ENCODE data around the gene ZNF709.
"Not testable (repeated sequence)": the region's sequence is repeated elsewhere in the genome, so short reads cannot be mapped to it uniquely, and the experiment has no call there.

The ZNF709 gene

DNA sequence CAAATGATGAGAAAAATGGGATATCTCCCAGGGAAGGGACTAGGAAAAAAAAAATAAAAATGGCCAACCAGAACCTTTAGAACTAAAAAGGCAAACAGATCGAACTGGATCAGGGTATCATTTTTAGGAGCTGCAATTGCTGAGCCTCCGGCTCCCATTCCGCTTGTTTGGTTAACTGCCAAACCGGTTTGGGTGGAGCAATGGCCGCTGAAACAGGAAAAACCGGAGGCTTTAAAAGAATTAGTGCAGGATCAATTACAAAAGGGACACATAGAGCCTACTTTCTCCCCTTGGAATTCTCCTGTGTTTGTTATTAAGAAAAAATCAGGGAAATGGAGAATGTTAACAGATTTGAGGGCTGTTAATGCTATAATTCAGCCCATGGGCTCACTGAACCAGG, 31.1 kb downstream of the ZNF709 start:
- TF ChIP-seq, protein P1, sequence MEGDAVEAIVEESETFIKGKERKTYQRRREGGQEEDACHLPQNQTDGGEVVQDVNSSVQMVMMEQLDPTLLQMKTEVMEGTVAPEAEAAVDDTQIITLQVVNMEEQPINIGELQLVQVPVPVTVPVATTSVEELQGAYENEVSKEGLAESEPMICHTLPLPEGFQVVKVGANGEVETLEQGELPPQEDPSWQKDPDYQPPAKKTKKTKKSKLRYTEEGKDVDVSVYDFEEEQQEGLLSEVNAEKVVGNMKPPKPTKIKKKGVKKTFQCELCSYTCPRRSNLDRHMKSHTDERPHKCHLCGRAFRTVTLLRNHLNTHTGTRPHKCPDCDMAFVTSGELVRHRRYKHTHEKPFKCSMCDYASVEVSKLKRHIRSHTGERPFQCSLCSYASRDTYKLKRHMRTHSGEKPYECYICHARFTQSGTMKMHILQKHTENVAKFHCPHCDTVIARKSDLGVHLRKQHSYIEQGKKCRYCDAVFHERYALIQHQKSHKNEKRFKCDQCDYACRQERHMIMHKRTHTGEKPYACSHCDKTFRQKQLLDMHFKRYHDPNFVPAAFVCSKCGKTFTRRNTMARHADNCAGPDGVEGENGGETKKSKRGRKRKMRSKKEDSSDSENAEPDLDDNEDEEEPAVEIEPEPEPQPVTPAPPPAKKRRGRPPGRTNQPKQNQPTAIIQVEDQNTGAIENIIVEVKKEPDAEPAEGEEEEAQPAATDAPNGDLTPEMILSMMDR (IDR thresholded peaks at IDR 0.05; ENCODE audit: low read depth, low read length, missing control alignments) = no peak
- in situ Hi-C loops (cut with HindIII; ENCODE audit: low sequenced_read_pairs) = no loop called here
- no peak for DNase-seq (ENCODE audit: low read depth)
- H3K4me3 ChIP-seq (ENCODE audit: low read depth, low read length) = no peak overlapping the region

DNA sequence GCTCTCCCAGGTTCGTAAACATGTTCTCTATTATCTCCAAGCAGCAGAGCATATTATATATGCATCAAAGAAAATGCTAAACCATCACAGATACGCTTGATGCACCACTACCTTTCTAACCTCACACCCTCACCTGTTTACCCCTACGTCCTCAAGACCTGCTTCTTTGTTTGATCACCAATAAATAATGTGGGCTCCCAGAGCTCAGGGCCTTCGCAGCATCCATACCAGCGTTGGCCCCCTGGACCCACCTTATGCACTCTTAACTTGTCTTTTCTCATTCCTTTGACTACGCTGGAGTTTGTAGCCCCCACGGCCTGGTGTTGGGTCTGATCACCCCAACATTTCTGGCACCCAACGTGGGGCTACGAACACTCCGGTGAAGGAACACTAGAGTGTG, 33.8 kb downstream of the ZNF709 start:
- TF ChIP-seq, protein P1 (IDR thresholded peaks at IDR 0.05; ENCODE audit: low read depth, low read length, missing control alignments) = no peak
- DNase-seq (ENCODE audit: low read depth) = no peak
- no peak overlapping the region for H3K4me3 ChIP-seq (ENCODE audit: low read depth, low read length)
- in situ Hi-C loops (cut with HindIII; ENCODE audit: low sequenced_read_pairs) = no loop called here

DNA sequence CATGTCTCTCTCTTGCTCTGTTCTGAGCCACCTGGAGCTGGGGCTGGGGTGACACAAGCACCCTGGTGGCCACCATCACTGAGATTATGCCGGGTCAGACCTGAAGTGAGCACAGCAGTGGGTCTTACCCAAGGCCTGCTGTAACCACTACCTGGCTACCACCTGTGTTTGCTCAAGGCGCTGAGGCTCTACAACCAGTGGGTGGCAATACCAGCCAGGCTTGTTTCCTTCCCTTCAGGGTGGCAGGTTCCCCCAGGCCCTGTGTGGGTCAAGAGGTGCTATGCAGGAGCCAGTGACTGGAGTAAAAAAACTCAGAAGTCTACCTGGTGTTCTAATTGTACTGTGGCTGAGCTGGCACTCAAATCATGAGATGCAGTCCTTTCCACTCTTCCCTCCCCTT, 35.8 kb downstream of the ZNF709 start:
- no peak for DNase-seq (ENCODE audit: low read depth)
- in situ Hi-C loops (cut with HindIII; ENCODE audit: low sequenced_read_pairs) = no loop called here
- TF ChIP-seq, protein P1 (IDR thresholded peaks at IDR 0.05; ENCODE audit: low read depth, low read length, missing control alignments) = no peak

DNA sequence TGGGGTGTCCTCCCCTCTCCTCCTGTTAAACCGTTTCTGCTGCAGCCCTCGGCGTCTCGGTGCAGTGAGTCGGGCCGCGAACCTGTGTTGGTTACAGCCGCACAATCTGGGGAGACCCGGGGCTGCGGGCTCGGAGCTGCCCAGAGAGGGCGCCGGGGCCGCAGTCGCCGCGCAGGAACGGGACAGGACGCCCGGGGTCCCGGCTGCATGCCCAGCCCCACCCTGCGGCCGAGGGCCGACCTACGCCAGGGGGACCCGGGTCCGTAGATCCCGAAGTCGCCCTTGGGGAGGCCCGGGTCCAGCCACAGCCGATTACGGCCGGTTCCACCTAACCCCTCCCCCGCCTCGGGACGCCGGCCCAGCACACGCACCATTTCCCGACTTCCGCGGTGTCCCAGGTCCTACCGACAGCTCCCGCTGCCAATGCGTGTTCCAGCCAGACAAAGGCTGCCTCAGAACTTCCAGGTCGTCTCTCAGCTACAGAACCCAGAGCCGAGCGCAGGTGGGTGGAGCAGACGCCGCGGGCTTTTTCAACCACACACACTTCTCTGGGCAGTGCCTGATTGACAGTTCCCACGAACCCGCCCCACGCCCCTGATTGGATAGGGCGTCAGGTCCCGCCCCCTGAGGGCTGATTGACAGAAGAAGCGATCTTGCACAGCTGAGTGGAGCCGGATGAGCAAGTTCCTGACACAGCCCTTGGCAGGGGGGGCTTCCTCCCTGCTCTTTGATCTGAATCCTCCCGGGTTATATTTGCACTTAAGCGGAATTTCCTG, 43.9 kb downstream of the ZNF709 start, which contains the start of gene ZNF443:
Gene ZNF443, minus strand, starts transcription at position 481 of the 776 bp plus-strand sequence. Its CDS starts 107 bp downstream, at position 374.
- TF ChIP-seq, protein P1 (IDR thresholded peaks at IDR 0.05; ENCODE audit: low read depth, low read length, missing control alignments) = no peak
- H3K4me3 ChIP-seq (ENCODE audit: low read depth, low read length) = peak within 1 kb of the TSS; percentile 61
- peak; percentile 93 for DNase-seq (ENCODE audit: low read depth)
- in situ Hi-C loops (cut with HindIII; ENCODE audit: low sequenced_read_pairs) = no loop called here

More for the DNA sequence above, 35.8 kb downstream of the ZNF709 start:
- H3K4me3 ChIP-seq (ENCODE audit: low read depth, low read length) = no peak overlapping the region

DNA sequence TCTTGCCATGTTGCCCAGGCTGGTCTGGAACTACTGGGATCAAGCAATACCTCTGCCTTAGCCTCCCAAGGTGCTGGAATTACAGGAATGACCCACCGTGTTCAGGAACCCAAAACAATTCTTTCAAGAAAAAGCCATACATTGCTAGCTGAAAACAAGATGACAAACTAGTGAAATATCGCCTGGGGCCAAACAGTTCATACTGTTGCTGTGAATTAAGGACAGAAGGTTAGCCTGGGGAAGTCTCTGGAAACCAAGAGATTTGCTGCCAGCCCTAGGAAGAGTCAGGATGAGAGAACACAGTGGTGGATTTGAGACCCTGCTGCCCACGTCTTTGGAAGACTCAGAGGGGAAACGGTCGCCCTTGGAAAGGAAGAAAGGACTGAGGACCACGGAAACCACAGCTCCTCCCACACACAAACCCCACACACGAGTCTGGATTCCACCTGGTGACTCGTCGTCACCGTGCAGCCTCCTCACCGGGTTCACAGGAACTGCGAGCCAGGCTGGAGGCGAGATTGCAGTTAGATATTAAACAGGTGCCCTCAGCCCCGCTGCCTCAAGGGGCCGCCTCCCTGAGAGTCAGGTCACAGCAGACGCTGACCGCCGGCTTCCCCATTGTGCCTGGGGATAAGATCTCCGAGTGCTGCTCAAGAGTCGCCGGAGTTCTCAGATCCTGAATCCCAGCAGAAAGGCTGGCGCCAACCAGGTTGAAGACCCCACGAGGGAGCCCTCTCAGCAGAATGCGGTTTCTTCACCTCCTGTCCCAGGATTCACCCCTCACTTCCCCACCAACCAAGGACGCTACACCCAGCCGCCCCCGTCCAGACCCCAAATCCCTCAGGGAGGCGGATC, 44.7 kb downstream of the ZNF709 start:
- DNase-seq (ENCODE audit: low read depth) = peak; percentile 4
- in situ Hi-C loops (cut with HindIII; ENCODE audit: low sequenced_read_pairs) = not testable (repeated sequence)
- peak overlapping the region; percentile 61 for H3K4me3 ChIP-seq (ENCODE audit: low read depth, low read length)

DNA sequence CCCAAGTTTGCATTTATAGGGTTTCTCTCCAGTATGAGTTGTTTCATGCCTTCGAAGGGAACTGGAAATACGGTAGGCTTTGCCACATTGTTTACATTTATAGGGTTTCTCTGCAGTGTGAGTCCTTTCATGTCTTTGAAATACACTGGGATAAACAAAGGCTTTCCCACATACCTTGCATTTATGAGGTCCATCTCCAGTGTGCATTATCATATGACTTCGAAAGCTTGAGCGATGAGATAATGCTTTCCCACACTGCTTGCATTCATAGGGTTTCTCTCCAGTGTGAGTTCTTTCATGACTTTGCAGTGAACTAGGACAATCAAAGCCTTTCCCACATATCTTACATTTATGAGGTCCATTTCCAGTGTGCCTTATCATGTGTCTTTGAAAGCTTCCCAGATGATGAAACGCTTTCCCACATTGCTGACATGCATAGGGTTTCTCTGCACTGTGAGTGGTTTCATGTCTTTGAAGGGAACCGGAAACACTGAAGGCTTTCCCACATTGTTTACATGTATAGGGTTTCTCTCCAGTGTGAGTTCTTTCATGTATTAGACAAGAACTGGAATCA, 53.8 kb downstream of the ZNF709 start:
- in situ Hi-C loops (cut with HindIII; ENCODE audit: low sequenced_read_pairs); H3K4me3 ChIP-seq (ENCODE audit: low read depth, low read length); DNase-seq (ENCODE audit: low read depth): not testable (repeated sequence)

DNA sequence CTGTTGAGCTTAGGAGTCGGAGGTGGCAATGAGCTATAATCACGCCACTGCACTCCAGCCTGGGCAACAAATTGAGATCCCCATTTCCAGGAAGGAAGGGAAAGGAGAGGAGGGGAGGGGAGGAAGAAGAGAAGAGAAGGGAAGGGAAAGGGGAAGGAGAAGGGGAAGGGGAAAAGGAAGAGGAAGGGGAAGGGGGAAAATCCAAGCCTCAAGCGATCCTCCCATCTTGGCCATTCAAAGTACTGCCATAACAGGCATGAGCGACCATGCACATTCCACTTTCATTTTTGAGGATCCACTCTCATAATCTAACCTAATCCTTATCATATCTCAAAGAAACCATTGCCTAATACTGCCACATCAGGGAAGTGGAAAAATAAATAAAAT, 58.7 kb downstream of the ZNF709 start:
- in situ Hi-C loops (cut with HindIII; ENCODE audit: low sequenced_read_pairs) = no loop called here
- H3K4me3 ChIP-seq (ENCODE audit: low read depth, low read length) = no peak overlapping the region
- DNase-seq (ENCODE audit: low read depth) = no peak
- TF ChIP-seq, protein P1 (IDR thresholded peaks at IDR 0.05; ENCODE audit: low read depth, low read length, missing control alignments) = no peak
